B cell (primary cell): ENCODE measurements around the gene ZNF846. TPM values are rescaled to one million over a fixed set of nuclear protein-coding genes. Genes with fewer than 3 reads are reported as not detected.
"Not testable (repeated sequence)": the region's sequence is repeated elsewhere in the genome, so short reads cannot be mapped to it uniquely, and the experiment has no call there.

Experiments
- ATAC-seq: fragments of 200-7000 bp; cut with Tn5 transposase; one replicate; pipeline ENCODE4 v1.10.0; 2021; ENCODE audit warnings: low read depth, mild to moderate bottlenecking, moderate number of reproducible peaks, moderate library complexity
- CTCF ChIA-PET: fragments of 350-600 bp; sonication (Branson Sonifier 250); formaldehyde crosslinking; loops from one replicate; lab custom pipeline; 2021; ENCODE audit warnings: antibody characterized with exemption, inconsistent platforms; lab: Charles Lee
- POLR2A ChIA-PET: fragments of 350-600 bp; sonication (Branson Sonifier 250); formaldehyde crosslinking; loops from one replicate; lab custom pipeline; 2021; ENCODE audit warnings: antibody characterized with exemption; lab: Charles Lee
- DNase-seq: peaks from one replicate; pipeline ENCODE4 v3.0.0; 2013
- H2AFZ ChIP-seq: 2 replicates; pipeline ENCODE4 v1.6.1; 2012; ENCODE audit warnings: mild to moderate bottlenecking, low read depth, low read length; ENCODE audit not compliant: insufficient read depth, poor library complexity, severe bottlenecking
- H3K27ac ChIP-seq, 2 donors: 1 replicate in 1 of 2; 2 replicates in 1 of 2; pipeline ENCODE4 v1.5.1; 2012 to 2013; ENCODE audit warnings: low read length in 2 of 2, mild to moderate bottlenecking in 2 of 2, moderate library complexity in 1 of 2
- H3K27me3 ChIP-seq, 4 experiments: fragments of 200-600 bp in 1 of 4; sonication (generic) in 1 of 4; replicated peaks in 1 of 4; 1 replicate in 2 of 4; 2 replicates in 2 of 4; pipeline versions ENCODE4 v1.6.1 to v1.7.0; 2013 to 2016; ENCODE audit warnings: low read length in 3 of 4, mild to moderate bottlenecking in 2 of 4, mixed read lengths in 1 of 4, moderate library complexity in 1 of 4; ENCODE audit not compliant: insufficient read depth in 4 of 4, control insufficient read depth in 3 of 4; ENCODE audit errors: control extremely low read depth in 1 of 4
- H3K36me3 ChIP-seq, 2 experiments: replicated peaks in 1 of 2; 1 replicate in 1 of 2; 2 replicates in 1 of 2; pipeline versions ENCODE4 v1.6.1 to v1.7.1; 2013; ENCODE audit warnings: low read length in 1 of 2; ENCODE audit not compliant: insufficient read depth in 2 of 2, control insufficient read depth in 1 of 2; ENCODE audit errors: control extremely low read depth in 1 of 2, extremely low read depth in 1 of 2
- H3K4me1 ChIP-seq, 2 donors: fragments of 200-600 bp in 1 of 2; sonication (generic) in 1 of 2; 1 replicate in 1 of 2; 2 replicates in 1 of 2; pipeline versions ENCODE4 v1.5.1 to v1.6.1; 2013 to 2017; ENCODE audit warnings: low read length in 2 of 2; ENCODE audit not compliant: control insufficient read depth in 2 of 2, insufficient read depth in 2 of 2
- H3K4me2 ChIP-seq: replicated peaks from 2 replicates; pipeline ENCODE3; 2012; ENCODE audit warnings: mild to moderate bottlenecking, low read depth, low read length; ENCODE audit not compliant: poor library complexity, severe bottlenecking
- H3K4me3 ChIP-seq, 5 experiments: fragments of 200-600 bp in 1 of 5; sonication (generic) in 1 of 5; 1 replicate in 3 of 5; 2 replicates in 2 of 5; pipeline versions ENCODE4 v1.5.1 to v1.7.0; 2011 to 2016; ENCODE audit warnings: low read length in 4 of 5, mild to moderate bottlenecking in 4 of 5, low read depth in 2 of 5, control low read depth in 1 of 5, moderate library complexity in 1 of 5; ENCODE audit not compliant: insufficient read depth in 1 of 5; ENCODE audit errors: control extremely low read depth in 1 of 5, extremely low read depth in 1 of 5
- H3K79me2 ChIP-seq: fragments of 200-600 bp; sonication (generic); one replicate; pipeline ENCODE4 v1.6.0; 2016; ENCODE audit warnings: low read length; ENCODE audit not compliant: control insufficient read depth, insufficient read depth
- H3K9ac ChIP-seq: fragments of 200-600 bp; sonication (generic); 2 replicates; pipeline ENCODE4 v1.6.1; 2017; ENCODE audit warnings: mild to moderate bottlenecking, low read length, moderate library complexity
- H3K9me3 ChIP-seq, 3 donors: one replicate each; pipeline versions ENCODE4 v1.6.1 to v1.7.1; 2013; ENCODE audit warnings: low read length in 2 of 3; ENCODE audit not compliant: control insufficient read depth in 2 of 3, insufficient read depth in 1 of 3; ENCODE audit errors: control extremely low read depth in 1 of 3
- H4K20me1 ChIP-seq: 2 replicates; pipeline ENCODE4 v1.6.0; 2012; ENCODE audit warnings: mild to moderate bottlenecking, low read length; ENCODE audit not compliant: insufficient read depth, control insufficient read depth, poor library complexity, severe bottlenecking
- H3K27ac Mint-ChIP-seq: one replicate; pipeline ENCODE4 v1.8.0; 2021; ENCODE audit warnings: mixed read lengths
- H3K27me3 Mint-ChIP-seq: one replicate; pipeline ENCODE4 v1.8.0; 2021; ENCODE audit warnings: mixed read lengths
- H3K4me1 Mint-ChIP-seq: one replicate; pipeline ENCODE4 v1.8.0; 2021; ENCODE audit warnings: mixed read lengths
- H3K4me3 Mint-ChIP-seq: one replicate; pipeline ENCODE4 v1.8.0; 2021; ENCODE audit warnings: mixed read lengths
- H3K9me3 Mint-ChIP-seq: one replicate; pipeline ENCODE4 v1.8.0; 2022; ENCODE audit warnings: mixed read lengths; ENCODE audit not compliant: insufficient read depth
- EZH2 ChIP-seq: IDR thresholded peaks from 2 replicates; pipeline ENCODE4 v1.6.1; 2012; ENCODE audit warnings: borderline replicate concordance, low read depth, mild to moderate bottlenecking, moderate library complexity, low read length; ENCODE audit not compliant: insufficient read depth, poor library complexity, severe bottlenecking
- WGBS: methylation state at CpG from one replicate; pipeline ENCODE4 v1.1.5; 2013; ENCODE audit warnings: missing lambda C conversion rate; ENCODE audit not compliant: insufficient coverage; 5-methylcytosine and 5-hydroxymethylcytosine counted together
- intact Hi-C: fragments of 100-400 bp; cut with micrococcal nuclease; formaldehyde crosslinking; loops from one replicate; pipeline ENCODE4 v1.10.0; 2022
- polyA plus RNA-seq: library from polyadenylated mRNA; depleted of rRNA; stranded (reverse); fragments of >200 nt; gene quantifications from 2 replicates; pipeline ENCODE4 v1.2.3, GENCODE V29; 2012
- total RNA-seq, 2 donors: library from RNA; stranded (reverse); fragments of 120-200 nt in 1 of 2; gene quantifications; 1 replicate in 1 of 2; 2 replicates in 1 of 2; pipeline versions ENCODE4 v1.2.3 to v1.2.4, GENCODE V29; 2013 to 2022
- TF ChIP-seq, protein P1 (sequence below): fragments of 200-600 bp; IDR thresholded peaks from one replicate; pipeline ENCODE4 v1.8.0; 2022; ENCODE audit warnings: antibody characterized with exemption, mild to moderate bottlenecking

ZNF846 gene
- total and polyA plus RNA-seq, 2 donors (not counting 1 experiment from before 2014, with no cell fraction given) = 8.8 to 18.2 TPM

DNA sequence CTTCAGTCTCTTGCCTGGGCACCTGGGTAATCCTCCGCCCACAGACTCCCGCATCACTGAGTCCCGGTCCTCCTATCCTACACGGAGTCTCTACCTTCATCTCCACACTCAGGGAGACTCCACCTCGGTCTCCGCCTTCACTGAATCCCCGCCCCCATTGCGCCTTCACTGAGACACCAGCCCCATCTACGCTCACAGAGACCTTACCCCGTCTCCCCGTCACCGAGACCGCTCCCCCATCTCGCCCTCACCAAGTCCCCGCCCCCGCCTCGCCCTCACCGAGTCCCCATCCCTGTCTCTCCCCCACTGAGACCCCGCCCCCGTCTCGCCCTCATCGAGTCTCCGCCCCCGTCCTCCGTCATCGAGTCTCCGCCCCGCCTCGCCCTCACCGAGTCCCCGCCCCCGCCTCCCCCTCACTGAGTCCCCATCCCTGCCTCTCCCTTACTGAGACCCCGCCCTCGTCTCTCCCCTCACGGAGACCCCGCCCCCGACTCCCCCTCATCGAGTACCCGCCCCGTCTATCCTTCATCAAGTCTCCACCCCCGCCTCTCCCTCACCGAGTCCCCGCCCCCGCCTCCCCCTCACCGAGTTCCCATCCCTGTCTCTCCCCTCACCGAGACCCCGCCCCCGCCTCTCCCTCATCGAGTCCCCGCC is 23.1 kb upstream of the ZNF846 start:
- DNase-seq (peak; percentile 93), ATAC-seq (peak; percentile 54)
- peak overlapping the region; percentile 90 for H3K4me3 Mint-ChIP-seq
- Histone ChIP-seq H3K79me2 (no peaks in the 10 kb centered on the region), H3K9me3 (peaks cover 0 to 10% (median 0%) of the 10 kb centered on the region in 3 donors), H4K20me1 (no peaks in the 10 kb centered on the region), H3K4me2 (peak overlapping the region; percentile 92), H3K27ac (peak overlapping the region; percentile 80 to 94), H2AFZ (peak overlapping the region; percentile 90), H3K4me3 (peak overlapping the region; percentile 13 to 93 (median 62)), H3K27me3 (no peaks in the 10 kb centered on the region), H3K4me1 (peaks cover 4 to 25% of the 10 kb centered on the region in 2 donors), H3K36me3 (no peaks in the 10 kb centered on the region), H3K9ac (peak overlapping the region; percentile 89)
- peak overlapping the region; percentile 86 for H3K27ac Mint-ChIP-seq
- intact Hi-C loops = loop anchor here (1.0 to 10.0 kb wide), 9 partner anchors 23 to 482 kb away; partner anchors contain the start of genes FBXL12, PIN1, ZNF121 and ZNF559
- H3K4me1 Mint-ChIP-seq = peaks cover 18% of the 10 kb centered on the region
- TF ChIP-seq, protein P1, sequence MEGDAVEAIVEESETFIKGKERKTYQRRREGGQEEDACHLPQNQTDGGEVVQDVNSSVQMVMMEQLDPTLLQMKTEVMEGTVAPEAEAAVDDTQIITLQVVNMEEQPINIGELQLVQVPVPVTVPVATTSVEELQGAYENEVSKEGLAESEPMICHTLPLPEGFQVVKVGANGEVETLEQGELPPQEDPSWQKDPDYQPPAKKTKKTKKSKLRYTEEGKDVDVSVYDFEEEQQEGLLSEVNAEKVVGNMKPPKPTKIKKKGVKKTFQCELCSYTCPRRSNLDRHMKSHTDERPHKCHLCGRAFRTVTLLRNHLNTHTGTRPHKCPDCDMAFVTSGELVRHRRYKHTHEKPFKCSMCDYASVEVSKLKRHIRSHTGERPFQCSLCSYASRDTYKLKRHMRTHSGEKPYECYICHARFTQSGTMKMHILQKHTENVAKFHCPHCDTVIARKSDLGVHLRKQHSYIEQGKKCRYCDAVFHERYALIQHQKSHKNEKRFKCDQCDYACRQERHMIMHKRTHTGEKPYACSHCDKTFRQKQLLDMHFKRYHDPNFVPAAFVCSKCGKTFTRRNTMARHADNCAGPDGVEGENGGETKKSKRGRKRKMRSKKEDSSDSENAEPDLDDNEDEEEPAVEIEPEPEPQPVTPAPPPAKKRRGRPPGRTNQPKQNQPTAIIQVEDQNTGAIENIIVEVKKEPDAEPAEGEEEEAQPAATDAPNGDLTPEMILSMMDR = no peak
- TF ChIP-seq EZH2 = no peak
- no peaks in the 10 kb centered on the region for H3K27me3 Mint-ChIP-seq
- POLR2A ChIA-PET = no interaction called here
- H3K9me3 Mint-ChIP-seq = peaks cover 2% of the 10 kb centered on the region
- WGBS = 0% methylated on average over 18 of the region's 50 CpGs
- CTCF ChIA-PET = no interaction called here

DNA sequence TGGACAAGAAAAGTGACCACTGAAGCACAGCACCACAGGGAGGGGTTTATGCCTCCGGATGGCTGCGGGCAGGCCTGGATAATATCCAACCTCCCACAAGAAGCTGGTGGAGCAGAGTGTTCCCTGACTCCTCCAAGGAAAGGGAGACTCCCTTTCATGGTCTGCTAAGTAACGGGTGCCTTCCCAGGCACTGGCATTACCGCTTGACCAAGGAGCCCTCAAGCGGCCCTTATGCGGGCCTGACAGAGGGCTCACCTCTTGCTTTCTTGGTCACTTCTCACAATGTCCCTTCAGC is 22.5 kb upstream of the ZNF846 start:
- H3K4me1 ChIP-seq = peaks cover 8 to 27% of the 10 kb centered on the region in 2 donors
- H3K27me3 Mint-ChIP-seq, ATAC-seq, POLR2A ChIA-PET, DNase-seq, H3K9me3 Mint-ChIP-seq, H3K27ac Mint-ChIP-seq, H3K27me3 ChIP-seq, H3K27ac ChIP-seq, CTCF ChIA-PET, H3K79me2 ChIP-seq, H3K36me3 ChIP-seq, H4K20me1 ChIP-seq, H2AFZ ChIP-seq: not testable (repeated sequence)
- H3K4me3 ChIP-seq = peak overlapping the region in 3 of 5 experiments; percentile 49 to 62 (median 52)
- peak overlapping the region; percentile 32 for H3K4me3 Mint-ChIP-seq
- peaks cover 0 to 10% (median 0%) of the 10 kb centered on the region in 3 donors for H3K9me3 ChIP-seq
- peaks cover 20% of the 10 kb centered on the region for H3K4me1 Mint-ChIP-seq
- H3K4me2 ChIP-seq = peak overlapping the region; percentile 92
- 100% methylated on average over 2 of the region's 6 CpGs for WGBS
- intact Hi-C loops = loop anchor here (10.0 kb wide), 2 partner anchors 116 to 386 kb away; partner anchors contain the start of gene ZNF562
- H3K9ac ChIP-seq = peak overlapping the region; percentile 56

DNA sequence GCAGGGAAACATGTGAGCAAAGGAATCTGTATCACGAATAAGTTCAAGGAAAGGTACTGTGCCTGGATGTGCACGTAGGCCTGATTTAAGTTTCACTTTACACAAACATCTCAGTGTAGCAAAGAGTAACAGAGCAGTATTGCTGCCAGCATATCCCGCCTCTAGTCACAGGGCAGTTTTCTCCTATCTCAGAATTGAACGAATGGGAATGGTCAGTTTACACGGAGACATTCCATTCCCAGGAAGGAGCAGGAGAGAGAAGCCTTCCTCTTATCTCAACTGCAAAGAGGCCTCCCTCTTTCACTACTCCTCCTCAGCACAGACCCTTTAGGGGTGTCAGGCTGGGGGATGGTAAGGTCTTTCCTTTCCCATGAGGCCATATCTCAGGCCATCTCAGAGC is 21.0 kb upstream of the ZNF846 start:
- H4K20me1 ChIP-seq, H2AFZ ChIP-seq, H3K9ac ChIP-seq, POLR2A ChIA-PET, CTCF ChIA-PET, H3K27ac ChIP-seq, intact Hi-C loops, H3K4me3 ChIP-seq, H3K27me3 ChIP-seq, DNase-seq, H3K4me2 ChIP-seq, H3K9me3 Mint-ChIP-seq, ATAC-seq, H3K36me3 ChIP-seq, H3K79me2 ChIP-seq, H3K27me3 Mint-ChIP-seq: not testable (repeated sequence)
- no CpG with 5 or more reads among the region's 5 CpGs for WGBS
- peak overlapping the region; percentile 6 for H3K27ac Mint-ChIP-seq
- H3K9me3 ChIP-seq = peaks cover 0 to 10% (median 0%) of the 10 kb centered on the region in 3 donors
- H3K4me1 ChIP-seq = peaks cover 8 to 29% of the 10 kb centered on the region in 2 donors
- H3K4me1 Mint-ChIP-seq = peaks cover 26% of the 10 kb centered on the region
- peak overlapping the region; percentile 23 for H3K4me3 Mint-ChIP-seq
